Kidney capillary endothelial cell (primary cell): Measurements from ENCODE around the gene RNF225.
"Not testable (repeated sequence)": the region's sequence is repeated elsewhere in the genome, so short reads cannot be mapped to it uniquely, and the experiment has no call there.

Source experiments
- DNase-seq: peaks from one replicate; pipeline ENCODE4 v3.0.0-alpha.2; 2018; ENCODE audit warnings: low spot score

RNF225 gene

DNA sequence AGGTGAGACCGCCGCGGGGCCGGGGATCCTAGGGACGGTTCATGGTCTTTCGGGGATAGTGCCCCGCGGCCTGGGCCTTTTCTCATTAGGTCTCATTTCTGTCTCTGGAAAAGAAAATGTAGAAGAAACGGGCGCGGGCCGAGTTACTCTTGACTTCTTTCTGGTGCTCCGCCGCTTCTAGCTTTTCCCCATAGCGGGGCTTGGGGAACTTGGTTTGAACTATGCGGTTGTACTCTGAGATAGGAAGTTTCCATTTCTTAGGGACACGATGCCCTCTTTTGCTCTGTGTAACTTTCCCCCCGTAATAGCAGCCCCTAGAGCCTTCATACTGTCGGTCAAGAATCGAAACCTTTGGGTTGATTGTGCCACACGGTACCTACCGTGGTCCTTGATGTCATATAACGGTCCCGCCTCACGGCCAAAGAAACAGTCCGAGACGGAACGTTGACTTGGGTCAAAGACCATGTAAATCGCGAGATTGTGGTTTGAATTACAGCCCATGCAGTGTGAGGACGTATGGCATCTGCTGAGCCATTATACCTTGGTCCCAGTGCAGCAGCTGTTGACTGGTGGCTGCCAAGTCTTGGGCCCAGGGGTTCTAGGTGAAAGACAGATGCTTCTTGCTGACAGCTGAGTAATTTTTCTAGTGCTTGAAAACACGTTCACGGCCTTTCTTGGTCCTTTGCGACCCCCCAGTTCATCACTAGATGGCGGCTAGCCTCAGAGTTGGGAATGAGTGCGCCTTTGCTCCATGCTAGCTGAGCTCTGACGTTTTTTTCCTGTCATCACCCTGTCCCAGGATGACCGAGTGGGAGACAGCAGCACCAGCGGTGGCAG lies 7.9 kb upstream of the RNF225 start:
- DNase-seq: no peak

DNA sequence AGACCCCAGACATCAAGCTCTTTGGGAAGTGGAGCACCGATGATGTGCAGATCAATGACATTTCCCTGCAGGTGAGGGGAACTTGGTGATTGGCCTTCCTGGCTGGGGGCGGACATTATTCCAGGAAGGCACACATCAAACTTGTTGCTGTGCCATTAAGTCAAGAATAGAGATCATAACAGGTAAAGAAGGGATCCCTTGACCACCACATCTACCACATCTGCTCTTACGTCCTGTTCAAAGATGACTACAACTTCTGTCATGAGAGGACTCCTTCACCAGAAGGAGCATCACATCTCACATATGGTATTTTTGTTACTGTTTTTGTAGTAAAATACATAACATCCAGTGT lies 7.3 kb upstream of the RNF225 start:
- no peak for DNase-seq

DNA sequence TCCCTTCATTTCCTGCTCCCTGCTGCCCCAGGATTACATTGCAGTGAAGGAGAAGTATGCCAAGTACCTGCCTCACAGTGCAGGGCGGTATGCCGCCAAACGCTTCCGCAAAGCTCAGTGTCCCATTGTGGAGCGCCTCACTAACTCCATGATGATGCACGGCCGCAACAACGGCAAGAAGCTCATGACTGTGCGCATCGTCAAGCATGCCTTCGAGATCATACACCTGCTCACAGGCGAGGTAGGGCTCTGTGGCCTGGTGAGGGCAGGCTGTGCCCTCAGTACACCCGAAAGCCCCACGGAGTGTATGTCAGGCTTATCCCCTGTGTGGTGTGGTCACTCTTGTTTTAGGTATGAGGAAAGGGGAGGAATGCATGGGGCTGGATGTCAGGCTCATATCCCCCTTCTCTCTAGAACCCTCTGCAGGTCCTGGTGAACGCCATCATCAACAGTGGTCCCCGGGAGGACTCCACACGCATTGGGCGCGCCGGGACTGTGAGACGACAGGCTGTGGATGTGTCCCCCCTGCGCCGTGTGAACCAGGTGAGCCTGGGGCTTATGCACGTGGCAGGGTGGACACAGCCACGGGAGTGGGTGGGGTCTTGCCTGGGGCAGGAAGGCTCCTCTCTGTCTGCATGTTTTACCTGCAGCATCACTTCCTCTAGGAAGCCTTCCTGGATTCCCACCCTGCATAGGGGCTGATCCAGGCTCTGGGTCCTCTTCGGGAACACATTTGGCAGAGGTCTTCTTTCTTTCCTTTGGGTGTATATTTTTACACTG lies 2.3 kb upstream of the RNF225 start:
- DNase-seq: no peak

DNA sequence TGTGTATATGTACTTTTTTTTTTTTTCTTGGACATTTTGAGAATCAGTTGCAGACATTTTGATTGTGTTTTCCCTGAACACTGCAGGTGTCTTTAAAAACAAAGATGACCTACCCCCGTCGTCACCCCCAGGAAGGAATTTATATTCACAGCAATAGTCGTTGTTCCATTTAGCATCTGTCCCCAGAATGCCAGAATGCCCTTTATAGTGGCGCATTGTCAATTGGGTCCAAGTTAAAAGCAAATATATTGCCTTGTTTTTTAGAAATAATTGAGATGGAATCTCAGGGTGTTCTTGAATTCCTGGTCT lies 1.8 kb upstream of the RNF225 start:
- no peak for DNase-seq

DNA sequence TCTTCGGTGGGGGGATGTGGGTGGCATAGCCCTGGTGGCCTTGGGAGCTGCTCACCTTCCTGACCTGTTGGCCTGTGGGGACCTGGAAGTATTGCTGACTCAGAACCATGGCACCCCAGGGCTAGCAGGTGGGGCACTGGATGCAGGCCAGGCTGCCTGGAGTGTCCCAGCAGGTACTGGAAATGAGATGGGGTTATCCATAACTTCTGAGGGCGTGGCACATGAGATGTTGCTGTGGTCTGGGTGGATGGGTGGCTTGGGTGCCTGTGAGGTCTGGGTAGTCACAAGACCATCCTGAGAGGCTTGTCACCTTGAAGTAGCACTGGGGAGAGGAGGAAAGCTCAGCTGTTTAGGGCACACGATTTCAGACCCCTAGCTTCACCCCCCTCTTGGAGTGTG lies 636 bp upstream of the RNF225 start:
- no peak for DNase-seq

DNA sequence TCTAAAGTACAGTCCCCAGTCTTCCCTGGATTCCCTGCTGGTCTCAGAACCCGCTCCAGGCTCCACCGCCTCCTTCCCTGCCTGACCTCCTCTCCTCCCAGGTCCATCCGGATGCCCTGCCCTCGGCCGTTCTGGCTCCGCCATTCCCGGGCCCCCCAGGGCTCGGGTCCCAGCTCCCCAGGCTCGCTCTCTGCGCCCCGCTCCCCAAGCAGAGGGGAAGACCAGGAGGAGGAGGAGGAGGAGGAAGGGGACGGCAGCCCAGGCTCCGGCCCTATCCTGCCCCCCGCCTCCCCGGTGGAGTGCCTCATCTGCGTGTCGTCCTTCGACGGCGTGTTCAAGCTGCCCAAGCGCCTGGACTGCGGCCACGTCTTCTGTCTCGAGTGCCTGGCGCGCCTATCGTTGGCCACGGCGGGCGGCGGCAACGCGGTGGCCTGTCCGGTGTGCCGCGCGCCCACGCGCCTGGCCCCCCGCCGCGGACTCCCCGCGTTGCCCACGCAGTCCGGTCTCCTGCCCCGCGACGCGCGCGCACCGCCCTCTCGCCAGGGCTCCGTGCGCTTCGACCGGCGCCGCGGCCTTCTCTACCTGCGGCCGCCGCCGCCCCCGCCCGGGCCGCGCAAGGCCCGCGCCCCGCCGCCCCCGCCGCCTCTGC lies 647 bp downstream of the RNF225 start:
- DNase-seq: no peak

DNA sequence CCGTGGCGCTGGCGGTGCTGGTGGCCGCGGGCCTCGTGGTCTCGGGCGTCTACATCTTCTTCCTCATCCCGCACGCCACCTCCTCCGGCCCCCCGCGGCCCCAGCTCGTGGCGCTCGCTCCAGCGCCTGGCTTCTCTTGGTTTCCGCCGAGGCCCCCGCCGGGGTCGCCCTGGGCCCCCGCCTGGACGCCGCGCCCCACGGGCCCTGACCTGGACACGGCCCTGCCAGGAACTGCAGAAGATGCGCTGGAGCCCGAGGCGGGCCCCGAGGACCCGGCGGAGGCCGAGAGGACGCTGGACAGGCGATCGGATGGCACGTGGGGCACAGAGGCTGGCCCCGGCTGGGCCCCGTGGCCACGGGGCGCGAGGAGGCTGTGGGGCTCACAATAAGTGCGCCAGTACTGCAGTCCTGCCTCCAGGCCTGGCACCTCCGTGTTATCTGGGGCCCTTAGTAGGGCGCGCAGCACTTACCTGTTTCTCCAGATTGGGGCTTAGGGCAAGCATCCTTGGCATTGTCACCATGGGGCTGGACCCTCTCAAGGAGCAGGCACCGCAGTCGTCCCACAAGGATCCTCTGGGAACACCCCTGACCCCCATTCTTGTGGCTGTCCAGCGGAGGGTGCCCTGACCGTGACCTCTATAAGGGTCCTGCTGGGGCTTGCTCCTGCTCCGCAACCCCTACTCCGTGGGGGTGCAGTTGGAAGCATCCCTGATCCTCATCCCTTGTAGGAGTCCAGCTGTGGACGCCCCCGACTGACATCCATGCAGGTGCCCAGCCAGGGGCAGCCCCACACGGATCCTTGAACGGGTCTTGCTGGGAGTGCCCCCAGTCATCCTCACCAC lies 1.5 kb downstream of the RNF225 start:
- DNase-seq: no peak

DNA sequence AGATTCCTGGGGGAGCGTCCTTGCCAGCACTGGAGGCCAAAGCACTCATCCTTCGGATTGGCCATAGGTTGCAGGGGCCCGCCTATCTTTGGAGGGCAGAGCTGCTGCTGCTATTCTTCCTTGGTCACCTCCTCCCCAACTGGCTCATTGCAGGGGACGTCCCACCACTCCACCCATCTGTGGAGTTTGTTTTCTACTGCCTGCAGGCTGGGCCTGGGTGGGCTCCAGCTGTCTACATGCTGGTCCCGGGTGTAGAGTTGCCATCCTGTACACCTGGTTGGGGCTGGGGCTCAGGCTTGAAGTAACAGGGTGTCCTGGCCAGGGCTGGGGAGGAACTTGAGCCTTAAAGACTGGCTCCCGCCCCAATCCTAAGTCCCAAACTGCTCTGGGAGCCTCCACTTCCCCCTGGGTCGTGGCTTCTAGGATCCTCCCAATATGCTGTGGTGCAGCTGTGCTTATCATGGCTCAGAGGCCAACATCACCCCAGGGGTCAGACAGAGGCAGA lies 2.1 kb downstream of the RNF225 start:
- DNase-seq: no peak

DNA sequence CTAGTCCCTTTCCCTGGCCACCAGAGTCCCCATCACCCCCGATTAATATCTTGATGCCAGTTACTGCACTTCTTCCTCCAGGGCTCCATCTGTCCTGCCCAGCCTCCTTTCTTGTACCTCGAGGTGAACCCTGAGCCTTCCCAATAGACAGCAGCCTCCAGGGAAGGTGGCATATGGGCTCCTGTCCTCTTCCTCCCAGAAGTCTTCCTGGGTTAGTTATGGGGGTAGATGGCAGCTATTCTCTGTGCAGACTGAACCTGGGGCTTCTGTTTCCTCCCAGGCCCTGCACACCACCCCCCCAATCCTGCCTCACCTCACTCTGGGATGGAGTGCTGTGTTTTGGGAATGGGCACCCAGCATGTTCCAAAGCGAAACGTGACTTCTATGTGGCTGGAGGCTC lies 2.6 kb downstream of the RNF225 start:
- no peak for DNase-seq

DNA sequence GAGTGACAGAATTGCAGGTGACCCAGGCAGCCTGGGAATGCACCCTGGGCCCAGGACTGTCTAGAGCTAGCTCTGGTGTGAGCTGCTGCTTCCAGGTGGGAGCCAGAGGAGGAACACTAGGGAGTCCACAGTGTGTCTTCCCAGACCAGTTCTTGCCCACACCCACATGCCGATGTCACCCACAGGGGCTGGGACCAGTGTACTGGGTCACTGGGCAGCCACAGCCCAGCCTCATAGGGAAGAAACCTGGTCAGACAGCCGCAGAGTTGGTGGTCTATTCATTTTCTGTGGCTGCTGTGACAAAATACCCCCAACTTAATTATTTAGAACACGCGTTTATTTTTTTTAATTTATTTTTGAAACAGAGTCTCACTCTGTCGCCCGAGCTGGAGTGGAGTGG lies 3.1 kb downstream of the RNF225 start:
- DNase-seq: no peak

DNA sequence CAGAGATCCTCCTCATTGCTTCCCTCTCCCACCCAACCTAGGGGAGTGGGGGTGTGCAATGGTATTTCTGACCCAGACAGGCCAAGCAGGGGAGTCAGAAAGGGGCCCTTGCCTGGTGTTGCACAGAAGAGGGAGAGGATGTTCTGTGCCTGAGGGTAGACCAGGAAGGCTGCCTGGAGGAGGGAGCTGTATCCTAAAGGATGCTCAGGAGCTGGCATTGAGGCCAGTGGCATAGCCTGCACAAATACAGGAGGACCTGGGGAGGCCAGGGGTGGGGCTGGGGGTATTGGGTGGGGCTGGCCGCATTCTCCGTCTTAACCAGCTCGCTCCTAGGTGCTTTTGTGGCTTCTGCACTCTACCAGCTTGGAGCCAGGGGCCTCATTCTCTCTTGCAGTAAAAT lies 4.4 kb downstream of the RNF225 start:
- DNase-seq: no peak

DNA sequence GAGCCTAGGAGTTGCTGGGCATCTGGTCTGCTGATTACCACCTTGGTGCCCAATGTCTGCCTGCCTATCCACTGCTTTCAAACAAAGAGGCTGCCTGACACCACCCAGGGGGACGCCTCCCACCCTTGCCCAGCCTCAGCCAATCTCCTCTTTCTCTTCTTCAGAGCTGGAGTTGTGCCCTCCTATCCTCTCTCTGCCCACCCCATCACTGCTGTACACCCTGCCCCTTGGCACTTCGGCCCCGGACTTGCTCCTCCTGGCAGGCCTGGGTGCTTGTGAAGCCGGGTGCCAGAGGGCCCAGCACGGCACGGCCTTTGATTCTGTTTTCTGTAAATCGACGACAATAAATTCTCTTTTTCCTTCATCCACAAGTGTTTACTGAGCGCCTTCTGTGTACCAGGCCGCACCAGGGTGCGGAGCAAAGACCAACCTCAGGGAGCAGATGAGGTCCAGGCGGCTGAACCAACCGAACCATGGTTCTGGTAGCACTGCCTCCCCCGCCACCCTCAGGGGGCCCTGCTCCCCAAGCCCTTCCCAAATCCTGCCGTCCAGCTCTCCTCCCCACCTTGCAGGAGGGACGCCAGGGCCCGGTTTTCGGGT lies 5.0 kb downstream of the RNF225 start:
- DNase-seq: no peak

DNA sequence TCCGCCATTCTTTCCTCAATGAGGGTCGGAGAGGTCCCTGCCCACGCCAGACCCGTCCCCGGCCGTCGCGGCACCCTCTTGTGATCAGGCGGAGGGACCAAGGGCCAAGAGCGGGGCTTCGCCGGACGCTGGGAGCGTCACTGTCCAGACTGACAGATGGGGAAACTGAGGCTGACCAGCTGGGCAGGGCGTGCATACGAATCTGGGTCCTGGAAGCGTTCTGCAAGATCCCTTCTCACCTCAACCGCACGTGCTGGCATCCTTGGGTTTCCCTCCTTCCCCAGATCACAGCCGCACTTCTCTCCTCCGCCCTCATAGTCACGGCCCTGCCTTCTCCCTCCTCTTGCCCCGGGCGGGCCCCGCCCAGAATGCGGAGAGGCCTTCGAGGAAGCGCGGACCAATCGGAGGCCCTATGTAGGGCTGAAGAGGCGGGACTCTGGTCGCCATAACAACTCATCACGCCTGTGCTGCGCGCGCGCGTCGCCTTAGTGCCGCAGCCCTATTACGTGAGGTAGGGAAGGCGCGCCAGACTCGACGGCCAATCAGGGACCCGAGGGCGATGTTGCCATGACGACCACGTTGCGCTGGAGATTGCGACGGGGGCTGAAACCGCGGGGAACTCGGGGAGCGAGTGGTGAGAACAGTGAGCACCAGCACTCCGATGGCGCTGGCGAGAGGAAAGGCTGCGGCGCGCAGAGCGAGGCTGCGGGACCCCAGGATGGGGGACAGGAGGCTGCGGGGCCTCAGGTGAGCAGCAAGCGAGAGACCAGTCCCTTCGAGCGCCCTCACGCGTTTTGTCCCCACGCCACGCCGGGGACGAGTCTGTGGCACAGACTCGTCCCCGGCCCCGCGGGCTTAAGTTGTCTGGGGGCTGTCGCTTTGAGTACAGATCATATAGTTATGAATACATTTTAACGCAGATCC lies 5.7 kb downstream of the RNF225 start:
- DNase-seq: peak; percentile 99

DNA sequence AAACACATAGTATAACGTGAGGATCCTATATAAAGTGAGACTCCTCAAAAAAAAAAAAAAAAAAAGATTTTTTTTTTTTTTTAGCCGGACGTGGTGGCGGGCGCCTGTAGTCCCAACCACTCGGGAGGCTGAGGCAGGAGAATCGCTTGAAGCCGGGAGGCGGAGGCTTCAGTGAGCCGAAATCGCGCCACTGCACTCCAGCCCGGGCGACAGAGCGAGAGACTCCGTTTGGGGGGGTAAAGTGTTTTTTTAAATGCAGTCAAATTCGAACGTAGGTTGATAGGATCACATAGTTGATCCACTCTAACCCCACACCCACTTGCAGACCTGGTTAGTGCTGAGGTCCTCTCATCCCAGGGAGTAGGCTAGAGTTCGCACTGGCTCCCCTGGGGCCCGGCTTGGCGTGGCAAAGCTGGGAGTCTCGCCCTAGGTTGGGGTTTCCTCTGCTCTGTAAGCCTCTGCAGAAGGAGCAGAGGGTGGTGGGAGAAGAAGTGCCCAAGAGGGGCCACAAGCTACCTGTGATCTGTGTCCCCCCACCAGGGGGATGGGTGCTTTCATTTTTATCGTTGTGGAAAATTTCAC lies 6.5 kb downstream of the RNF225 start:
- no peak for DNase-seq

DNA sequence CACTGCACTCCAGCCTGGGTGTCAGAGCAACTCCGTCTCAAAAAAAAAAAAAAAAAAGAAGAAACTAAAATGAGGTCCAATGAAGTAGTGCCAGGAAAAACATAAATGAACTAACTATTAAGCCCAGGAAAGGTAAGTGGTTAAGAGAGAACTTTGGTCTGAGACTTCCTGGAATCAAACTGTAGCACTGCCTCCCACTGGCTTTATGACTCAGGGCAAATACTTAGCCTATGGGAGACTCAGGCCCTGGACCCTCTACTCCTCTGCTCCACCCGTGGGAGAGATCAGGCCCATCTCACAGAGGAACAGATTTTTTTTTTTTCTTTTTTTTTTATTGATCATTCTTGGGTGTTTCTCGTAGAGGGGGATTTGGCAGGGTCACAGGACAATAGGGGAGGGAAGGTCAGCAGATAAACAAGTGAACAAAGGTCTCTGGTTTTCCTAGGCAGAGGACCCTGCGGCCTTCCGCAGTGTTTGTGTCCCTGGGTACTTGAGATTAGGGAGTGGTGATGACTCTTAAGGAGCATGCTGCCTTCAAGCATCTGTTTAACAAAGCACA lies 8.5 kb downstream of the RNF225 start:
- DNase-seq: not testable (repeated sequence)

DNA sequence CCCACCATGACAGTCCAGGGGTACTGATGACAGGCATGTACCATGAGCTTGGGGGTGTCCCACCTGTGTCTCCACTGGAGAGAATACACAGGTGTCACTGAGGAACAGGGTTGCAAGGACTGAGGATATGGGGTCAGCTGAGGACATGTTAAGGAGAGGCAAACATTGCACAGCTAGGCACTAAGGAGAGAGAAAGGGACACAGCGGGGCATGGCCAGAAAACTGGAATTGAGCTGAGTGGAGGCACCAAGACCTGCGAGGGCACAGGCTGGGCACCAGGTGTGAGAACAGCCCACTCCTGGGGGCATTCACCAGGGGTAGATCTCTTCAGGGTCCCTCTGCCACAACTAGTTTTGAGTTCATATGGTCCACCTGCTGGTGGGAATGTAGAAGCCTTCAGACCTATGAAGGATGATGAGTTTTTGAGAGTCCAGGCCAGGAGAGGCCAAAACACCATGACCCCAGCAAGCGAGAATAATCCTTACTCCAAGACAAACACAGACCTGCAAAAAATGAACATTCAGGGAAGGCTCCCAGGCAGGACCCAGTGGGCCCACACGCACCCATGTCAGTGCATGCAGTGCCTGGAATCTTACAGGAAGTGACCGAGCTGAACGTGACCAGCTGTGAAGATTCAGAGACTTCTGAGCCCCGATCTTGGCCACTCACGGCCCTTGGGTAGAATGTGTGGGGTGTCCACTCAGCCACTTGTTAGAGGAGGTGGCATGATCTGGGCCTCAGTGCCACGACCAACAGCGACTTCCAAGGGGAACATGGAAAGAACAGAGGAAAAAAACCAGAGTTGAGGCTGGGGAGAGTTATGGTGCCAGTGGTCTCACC lies 11.6 kb downstream of the RNF225 start:
- no peak for DNase-seq

DNA sequence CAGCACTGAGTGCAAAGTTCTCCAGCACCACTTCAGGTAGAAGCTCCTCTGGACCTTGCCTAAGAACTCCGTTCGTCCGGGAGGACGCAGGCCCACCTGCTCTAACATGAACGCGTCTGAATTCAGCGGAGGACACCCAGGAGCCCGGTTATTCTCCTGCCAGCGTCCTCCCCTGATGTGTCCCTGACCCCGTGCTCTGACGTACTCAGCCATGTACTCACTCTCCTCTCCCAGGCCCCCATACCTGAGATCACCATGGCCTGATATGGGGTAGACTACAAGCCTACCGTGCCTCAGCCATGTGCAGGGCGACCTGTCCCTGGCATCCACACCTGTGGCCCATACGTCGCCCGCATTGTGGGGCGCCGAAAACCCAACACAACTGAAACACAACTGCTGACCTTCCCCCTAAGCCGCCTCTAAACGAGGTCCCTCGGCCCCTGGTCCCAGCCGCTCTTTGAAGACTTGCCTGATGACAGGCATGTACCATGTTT lies 12.2 kb downstream of the RNF225 start:
- no peak for DNase-seq

DNA sequence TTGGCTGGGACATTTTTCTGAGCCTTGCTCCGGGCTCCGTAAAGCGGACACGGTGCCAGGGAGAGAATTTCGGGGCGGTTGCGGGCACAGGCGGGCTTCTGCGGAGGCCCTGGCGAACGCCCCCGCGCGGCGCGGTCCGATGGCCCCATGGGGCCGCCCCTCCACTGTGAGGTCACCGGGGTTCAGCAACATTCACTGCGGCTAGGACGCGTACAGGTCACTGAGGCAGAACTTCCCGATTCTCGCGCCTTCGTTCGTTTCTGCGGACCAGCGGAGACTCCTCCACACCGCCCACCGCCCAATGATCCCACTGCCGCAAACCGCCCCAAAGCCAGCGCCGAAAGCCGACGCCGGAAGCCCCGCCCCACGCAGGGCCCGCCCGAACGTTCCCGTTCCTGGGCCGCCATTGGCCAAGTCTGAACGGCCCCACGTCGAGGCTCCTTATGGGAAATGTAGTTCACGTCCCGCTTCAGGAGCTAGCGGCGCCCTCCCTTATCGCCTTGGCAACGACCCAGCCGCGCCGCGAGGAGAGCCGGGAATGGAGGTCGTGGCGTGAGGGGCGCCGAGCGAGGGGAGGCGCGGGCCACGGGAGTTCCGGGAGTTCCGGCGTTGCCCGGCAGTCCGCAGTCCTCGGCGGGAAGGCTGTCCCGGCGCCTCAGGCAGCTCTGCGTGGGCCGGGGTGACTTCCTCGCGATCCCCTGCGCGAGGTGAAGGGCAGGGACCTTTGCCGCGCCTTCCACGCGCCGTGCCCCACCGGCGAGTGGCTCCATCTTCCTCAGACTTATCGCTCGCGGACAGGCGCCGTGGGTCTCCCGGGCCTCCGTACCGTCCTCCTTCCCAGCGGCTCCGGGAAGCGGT lies 12.9 kb downstream of the RNF225 start, which contains the start of gene ZNF584:
TSS of gene ZNF584 (plus strand) at position 498 of the 858 bp plus-strand sequence. CDS start 499 bp downstream, outside the sequence.
- DNase-seq: peak; percentile 93
